GM18907 (cell line): Measurements from ENCODE around the gene DDC.
A peak's percentile ranks its signal among the peaks of the same experiment; 100 is the strongest.

Source experiments
- ATAC-seq: cut with Tn5 transposase; IDR thresholded peaks from one replicate; pipeline ENCODE4 v1.9.1; 2021; ENCODE audit warnings: mild to moderate bottlenecking, moderate library complexity; ENCODE audit not compliant: unreplicated experiment

The DDC gene

GRCh38 chr7:50491943-50492342, 73.3 kb downstream of the DDC start:
- no peak for ATAC-seq

GRCh38 chr7:50491209-50491608, 74.0 kb downstream of the DDC start:
- ATAC-seq = no peak

- ATAC-seq = no peak
Measured at GRCh38 chr7:50488379-50488778, 76.8 kb downstream of the DDC start.

DNA sequence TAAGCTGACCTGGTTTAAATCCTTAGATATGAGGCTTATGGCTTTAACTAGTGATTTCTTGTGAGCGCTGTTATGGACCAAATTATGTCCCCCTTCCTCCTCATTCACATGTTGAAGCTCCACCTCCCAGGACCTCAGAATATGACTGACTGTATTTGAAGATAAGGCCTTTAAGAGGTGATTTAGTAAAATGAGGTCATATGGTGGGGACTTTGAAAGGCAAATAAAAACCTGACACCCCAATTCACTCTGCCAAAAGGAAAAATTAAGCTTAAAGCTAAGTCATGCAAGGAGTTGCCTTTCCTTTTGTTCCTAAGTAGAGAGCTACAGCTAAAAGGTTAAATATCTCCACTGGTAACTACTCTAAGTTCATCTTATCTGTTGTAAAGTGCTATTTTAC, 78.7 kb downstream of the DDC start:
- ATAC-seq = no peak

- ATAC-seq = no peak
Measured at GRCh38 chr7:50481867-50482266, 83.3 kb downstream of the DDC start.

DNA sequence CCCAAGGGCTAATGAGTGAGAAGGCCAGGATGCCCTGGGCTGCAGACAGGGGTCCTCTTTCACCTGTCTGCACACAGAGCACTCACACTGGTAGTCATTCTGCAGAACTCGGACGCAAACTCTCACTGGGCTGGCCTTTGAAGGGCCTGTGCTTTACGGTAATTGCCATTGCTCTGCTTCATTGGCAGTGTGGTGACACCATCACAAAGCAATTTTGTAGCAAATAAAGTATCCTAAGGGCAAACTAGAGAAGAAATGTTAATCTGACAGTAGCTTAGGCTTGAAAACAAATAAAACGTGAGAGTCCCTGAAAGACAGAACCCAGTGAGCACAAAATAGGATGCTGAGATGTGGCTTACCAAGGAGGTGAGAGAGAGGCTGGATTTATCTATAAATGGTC, 84.4 kb downstream of the DDC start:
- ATAC-seq = no peak

DNA sequence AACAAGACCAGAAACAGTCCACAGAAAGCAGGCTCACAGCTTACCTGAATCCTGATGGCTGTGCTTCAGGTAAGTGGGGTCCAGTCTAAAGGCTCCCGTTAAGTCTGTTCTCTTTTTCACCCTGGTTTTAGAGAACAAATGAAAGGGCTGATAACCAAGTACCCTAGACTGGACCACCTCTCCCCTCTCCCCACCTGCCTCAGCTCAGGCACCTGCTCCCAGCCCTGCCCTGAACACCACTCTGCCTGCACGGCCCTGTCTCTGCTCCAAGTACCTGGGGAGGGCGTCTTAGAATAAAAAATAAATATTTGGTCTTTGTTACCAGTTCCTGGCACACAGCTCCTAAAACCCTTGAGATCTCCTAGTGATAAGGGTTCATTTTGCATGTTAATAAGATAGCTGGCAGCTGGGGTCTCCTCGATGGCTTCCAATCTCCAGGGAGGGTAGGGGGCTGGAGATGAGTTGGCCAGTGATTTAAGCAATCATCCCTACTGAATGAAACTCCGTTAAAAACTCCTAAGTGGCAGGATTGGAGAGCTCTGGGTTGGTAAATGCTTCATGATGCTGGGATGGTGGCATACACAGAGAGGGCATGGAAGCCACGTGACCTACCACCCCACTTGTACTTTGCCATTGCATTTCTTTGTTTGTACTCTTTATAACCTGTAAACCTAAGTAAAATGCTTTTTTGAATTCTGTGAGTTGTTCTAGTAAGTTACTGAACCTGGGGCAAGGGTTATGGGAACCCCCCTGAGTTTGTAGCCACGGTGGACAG, 85.3 kb downstream of the DDC start:
- no peak for ATAC-seq

GRCh38 chr7:50477640-50478039, 87.6 kb downstream of the DDC start:
- ATAC-seq = no peak

DNA sequence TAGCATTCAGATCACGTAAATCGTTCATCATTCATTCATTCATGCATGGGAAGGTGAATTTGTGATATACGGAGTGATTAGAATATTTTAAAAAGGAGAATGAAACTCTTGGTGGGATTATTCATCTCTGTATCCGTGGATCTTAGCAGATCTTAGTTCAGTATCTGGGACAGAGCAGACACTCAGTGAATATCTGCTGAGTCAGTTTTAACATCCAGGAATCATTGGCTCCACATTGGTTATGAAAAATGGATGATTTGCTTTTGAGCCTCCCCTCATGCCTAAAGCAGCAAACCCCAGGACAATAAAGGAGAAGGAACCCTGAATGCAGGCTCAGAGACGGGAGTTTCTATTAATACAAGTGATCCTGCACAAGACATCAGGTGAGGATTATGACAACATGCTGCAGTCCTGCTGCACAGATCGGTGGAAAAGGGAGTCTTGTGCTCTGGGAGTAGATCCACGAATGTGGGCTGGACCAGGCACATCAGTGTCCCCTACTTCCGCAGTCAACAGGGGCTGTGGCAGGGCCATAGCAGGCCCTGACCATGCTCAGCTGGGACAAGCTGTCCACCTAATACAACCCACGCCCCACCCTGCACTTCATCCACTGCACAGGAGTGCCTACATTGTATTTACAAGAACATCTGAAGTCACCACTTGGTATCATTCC, 88.1 kb downstream of the DDC start:
- ATAC-seq = no peak

DNA sequence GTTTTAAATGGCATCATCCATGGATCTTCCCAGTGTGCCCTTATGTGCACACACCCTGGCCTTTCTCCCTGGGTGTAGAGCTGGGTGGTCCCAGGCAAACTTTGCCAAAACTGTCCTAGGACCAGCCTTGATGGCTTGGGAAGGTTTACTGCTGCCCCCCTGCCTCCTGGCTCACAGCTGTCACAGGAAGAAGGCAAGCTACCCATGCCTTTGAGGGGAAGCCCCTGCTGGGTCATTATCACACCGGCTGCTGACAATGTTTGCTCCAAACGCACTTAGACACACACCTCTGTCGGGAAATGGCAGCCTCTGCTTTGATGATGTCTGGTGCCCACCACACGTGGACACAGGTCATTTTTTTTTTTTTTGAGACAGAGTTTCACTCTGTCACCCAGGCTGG, 89.9 kb downstream of the DDC start:
- peak; percentile 78 for ATAC-seq

DNA sequence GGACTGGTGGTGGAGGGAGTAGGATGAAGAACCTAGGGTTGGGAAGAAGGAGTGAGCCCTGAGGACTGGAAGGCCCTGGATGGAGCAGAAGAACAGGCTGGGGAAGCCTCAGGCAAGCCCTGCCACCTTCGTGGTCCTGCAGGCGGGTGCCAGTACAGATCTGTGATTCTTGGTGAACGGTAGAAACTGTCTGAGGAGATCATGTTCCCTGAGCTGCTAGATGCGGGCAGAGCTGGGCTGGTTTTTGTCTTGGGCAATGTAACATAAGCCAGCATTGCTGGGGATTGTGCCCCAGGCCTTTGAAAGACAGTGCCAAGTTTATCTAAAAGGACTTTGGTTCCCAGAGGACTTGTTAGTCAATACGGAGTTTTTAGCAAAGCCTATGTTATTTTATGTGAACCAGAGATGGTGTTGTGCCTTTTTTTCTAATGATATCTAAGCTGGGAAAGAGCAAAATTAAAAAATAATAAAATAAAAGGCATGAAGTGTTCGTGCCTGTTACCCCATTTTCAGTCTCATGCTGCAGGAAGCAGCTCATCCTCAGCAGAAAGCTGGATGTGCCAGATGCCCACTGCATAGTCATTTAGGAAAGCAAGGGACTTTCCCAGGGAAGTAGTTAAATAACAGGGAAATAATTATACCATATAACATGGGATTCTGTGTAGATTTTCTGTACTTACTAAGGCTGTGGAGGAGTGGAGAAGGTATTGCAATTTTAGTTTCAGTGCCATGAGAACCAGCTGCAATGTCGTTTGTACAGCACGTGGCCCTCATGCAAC, 90.6 kb downstream of the DDC start:
- no peak for ATAC-seq

DNA sequence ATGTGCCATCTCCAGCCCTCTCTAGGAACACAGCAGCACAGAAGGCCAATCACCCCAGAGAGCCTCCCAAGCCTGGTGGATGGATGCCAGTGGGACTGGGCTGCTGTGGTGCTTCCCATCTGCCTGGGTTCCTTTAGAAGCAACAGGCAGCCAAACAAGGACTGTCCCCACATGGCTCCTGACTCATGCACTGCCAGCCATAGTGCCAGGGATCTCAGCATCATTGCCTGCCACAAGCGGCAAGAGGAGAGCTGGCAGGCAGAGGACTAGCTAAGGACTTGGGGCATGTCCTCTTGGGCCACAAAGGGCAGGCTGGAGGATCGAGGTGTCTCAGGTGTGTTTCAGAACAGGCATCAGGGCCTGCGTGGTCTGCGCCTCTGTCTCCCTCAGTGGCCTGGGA, 91.7 kb downstream of the DDC start:
- no peak for ATAC-seq

DNA sequence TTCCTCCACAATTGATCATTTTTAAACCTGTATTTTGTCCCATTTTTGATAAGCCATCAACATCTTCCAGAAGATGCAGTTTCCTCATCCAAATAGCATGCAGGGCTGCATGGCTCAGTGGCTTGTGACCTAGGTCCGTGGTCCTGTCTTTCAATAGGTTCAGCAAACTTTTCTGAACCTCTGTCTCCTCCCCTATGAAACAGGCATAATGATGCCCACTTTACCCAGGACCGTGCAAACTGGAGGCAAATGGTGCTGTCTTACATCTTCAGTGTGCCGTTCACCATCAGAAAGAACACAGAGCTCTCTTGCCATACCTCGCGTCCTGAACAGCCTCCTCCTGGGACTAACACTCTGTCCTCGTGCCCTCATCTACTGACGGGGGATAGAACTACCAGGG, 92.8 kb downstream of the DDC start:
- ATAC-seq = no peak

DNA sequence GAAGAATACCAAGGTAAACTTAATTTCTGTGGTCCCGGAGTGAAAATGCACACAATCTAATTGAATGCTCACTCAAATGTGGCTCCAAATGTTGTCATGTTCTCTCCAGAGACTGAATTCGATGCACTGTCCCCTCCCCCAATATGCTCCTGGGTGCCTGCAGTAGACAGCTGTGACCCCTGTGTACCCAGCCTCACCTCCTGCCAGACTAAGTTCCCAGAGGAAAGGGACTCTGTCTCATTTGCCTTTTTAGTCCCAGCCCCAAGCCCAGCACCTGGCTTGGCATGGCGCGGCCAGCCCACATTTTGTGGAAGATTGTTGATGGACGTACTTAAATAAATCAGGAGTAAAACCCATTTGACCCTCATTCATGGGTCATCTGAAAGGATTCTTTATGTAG, 93.2 kb downstream of the DDC start:
- no peak for ATAC-seq

DNA sequence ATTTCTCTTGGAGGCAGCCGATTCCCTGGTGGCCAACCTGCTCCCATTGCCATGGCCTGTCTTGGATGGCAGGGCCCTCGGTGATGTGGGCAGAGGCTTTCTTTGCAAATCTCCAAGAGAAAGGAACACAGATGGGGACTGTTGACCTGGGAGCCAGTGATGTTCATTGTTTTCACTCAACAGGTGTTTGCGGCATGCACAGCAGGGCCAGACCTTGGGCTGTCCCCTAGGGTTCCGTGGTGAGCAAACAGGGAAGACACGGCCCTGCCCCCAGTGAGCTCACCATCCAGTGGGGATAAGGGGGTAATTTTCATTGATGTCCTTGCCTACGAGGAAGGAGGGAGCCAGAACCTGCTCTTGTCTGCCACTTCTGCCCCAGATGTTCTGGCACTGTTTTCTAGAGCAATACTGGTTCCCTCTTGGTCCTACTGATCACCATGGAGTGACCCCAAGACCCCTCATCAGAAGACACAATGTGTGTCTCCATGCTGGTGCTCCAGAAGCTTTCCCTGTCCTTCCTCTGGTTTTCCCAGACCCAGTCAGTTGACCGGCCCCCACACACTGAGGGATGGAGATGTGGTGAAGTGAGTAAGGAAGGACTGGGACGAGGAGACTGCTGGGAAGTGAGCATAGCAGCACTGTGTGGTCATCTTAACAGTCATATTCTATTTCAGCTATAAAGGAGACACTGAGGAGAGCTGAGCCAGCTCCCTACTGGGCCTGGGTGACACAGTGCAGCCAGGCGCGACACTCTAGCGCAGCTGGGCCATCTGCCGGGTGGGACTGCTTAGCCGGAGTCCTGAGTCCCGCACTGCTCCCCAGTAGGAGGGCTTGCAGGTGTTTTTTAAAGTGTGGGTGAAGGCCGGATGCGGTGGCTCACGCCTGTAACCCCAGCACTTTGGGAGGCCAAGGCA, 94.7 kb downstream of the DDC start:
- ATAC-seq = no peak

GRCh38 chr7:50469181-50469580, 96.0 kb downstream of the DDC start:
- no peak for ATAC-seq

- peak; percentile 93 for ATAC-seq
Measured at GRCh38 chr7:50467817-50468610, 97.2 kb downstream of the DDC start.

DNA sequence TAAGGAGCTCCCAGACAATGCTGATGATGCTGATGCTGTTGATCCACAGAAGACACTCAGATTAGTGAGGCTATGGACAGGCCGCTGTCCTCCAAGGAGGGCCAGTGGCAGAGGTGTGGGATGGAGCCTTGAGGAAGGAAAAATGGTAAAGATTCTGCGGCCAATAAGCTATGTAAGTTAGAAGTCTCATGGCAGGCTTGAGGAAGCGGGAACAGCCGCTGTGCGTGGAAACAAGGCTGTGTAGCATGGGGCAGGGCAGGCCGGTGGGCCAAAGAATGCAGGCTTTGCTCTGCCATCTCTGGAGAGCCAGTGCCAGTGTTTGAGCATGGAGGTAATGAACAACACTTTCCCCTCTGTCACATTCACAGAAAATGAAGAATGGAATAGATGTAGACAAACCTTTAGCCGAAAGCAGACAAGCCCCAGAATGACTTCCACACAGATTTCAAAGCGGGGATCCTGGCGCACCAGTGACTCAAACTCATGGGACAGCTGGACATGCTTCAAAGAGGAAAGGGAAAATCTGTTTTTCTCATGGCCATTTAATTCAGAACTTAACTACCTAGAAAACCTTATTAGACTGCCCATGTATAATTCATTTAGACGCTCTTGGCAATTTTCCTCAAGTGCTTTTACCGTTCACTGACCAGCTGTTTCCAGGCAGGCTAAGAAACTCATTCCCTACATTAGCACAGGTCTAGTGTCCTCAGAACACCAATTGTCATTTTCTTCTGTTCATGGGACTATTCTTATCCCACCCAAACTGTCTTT, 98.2 kb downstream of the DDC start:
- no peak for ATAC-seq

- no peak for ATAC-seq
Measured at GRCh38 chr7:50463035-50463434, 102.2 kb downstream of the DDC start.
